Measurements from ENCODE around the gene GLOD5. TPM values are rescaled to one million over a fixed set of nuclear protein-coding genes. Genes with fewer than 3 reads are reported as not detected.

Gene GLOD5
- total and polyA plus RNA-seq, 2 of the 8 experiments (the other 6 are each of a cell fraction or from before 2014, with no cell fraction given) = 0.18 TPM; not detected in 1

GRCh38 chrX:48713847-48714246, 47.7 kb upstream of the GLOD5 start:
- Histone ChIP-seq H3K4me2 (ENCODE audit: insufficient read depth in 1 of 2, low read depth in 2 of 2, low read length in 2 of 2) (no peak overlapping the region), H3K4ac (replicated peaks; ENCODE audit: insufficient read length, low read depth, low read length) (no peak overlapping the region), H4K8ac (ENCODE audit: extremely low read depth, insufficient read depth, low read length) (no peak overlapping the region), H3K4me1 (replicated peaks in 1 of 4; ENCODE audit: control insufficient read depth in 3 of 4, insufficient read depth in 4 of 4, low read length in 3 of 4) (no peaks in the 10 kb centered on the region), H2BK15ac (ENCODE audit: low read length) (no peak overlapping the region), H4K20me1 (replicated peaks in 1 of 2; ENCODE audit: control insufficient read depth in 1 of 2, insufficient read depth in 2 of 2, low read length in 2 of 2) (peaks cover 0 to 2% of the 10 kb centered on the region in 2 experiments), H3K9ac (replicated peaks in 1 of 4; ENCODE audit: extremely low read depth in 1 of 4, low read depth in 3 of 4, low read length in 3 of 4) (no peak overlapping the region), H3K23me2 (ENCODE audit: low read depth, low read length) (no peaks in the 10 kb centered on the region), H2BK5ac (ENCODE audit: low read depth, low read length) (no peak overlapping the region), H2AFZ (ENCODE audit: low read length) (no peak overlapping the region), H3K9me3 (ENCODE audit: insufficient read depth in 2 of 2, low read depth in 1 of 2, low read length in 1 of 2) (no peaks in the 10 kb centered on the region), H3K56ac (replicated peaks; ENCODE audit: insufficient read length, low read depth, low read length) (no peak overlapping the region), H2BK20ac (ENCODE audit: low read length) (no peak overlapping the region), H3K79me1 (ENCODE audit: low read depth, low read length) (no peaks in the 10 kb centered on the region), H3K18ac (ENCODE audit: extremely low read depth, low read length) (no peak overlapping the region), H3K14ac (ENCODE audit: insufficient read length) (no peak overlapping the region), H3K79me2 (ENCODE audit: control insufficient read depth in 1 of 2, insufficient read depth in 2 of 2, low read length in 2 of 2) (no peaks in the 10 kb centered on the region), H2AK5ac (ENCODE audit: low read depth, low read length) (no peak overlapping the region), H3K27ac (ENCODE audit: low read depth, low read length) (no peak overlapping the region), H2BK12ac (ENCODE audit: low read depth, low read length) (no peak overlapping the region), H2BK120ac (replicated peaks; ENCODE audit: low read depth, low read length) (no peak overlapping the region), H3K36me3 (ENCODE audit: control insufficient read depth in 2 of 4, insufficient read depth in 4 of 4, low read length in 3 of 4) (no peaks in the 10 kb centered on the region), H3K4me3 (ENCODE audit: extremely low read depth in 1 of 4, insufficient read depth in 2 of 4, low read depth in 3 of 4, low read length in 4 of 4) (no peak overlapping the region), H3K27me3 (replicated peaks in 1 of 4; ENCODE audit: control insufficient read depth in 3 of 4, extremely low read depth in 1 of 4, insufficient read depth in 3 of 4, low read length in 3 of 4) (no peaks in the 10 kb centered on the region; a peak in 3 of 7 replicates), H4K91ac (replicated peaks; ENCODE audit: insufficient read length, low read length) (no peak overlapping the region), H3K23ac (ENCODE audit: insufficient read length) (no peak overlapping the region), H4K5ac (ENCODE audit: insufficient read length, low read depth, low read length) (no peak overlapping the region)
- TF ChIP-seq RAD21 (IDR thresholded peaks at IDR 0.05 in 1 of 2, conservative IDR thresholded peaks at IDR 0.05 in 1 of 2; ENCODE audit: low read depth in 2 of 2, low read length in 2 of 2) (no peak), TEAD4 (IDR thresholded peaks at IDR 0.05; ENCODE audit: low read depth, low read length) (no peak), SUZ12 (IDR thresholded peaks at IDR 0.05; ENCODE audit: low read length) (no peak), TBP (IDR thresholded peaks at IDR 0.05; ENCODE audit: low read depth, low read length) (no peak), CHD2 (IDR thresholded peaks at IDR 0.05; ENCODE audit: low read length) (no peak), BCL11A (IDR thresholded peaks at IDR 0.05; ENCODE audit: low read depth in 2 of 2, low read length in 2 of 2) (no peak)
- POLR2A ChIA-PET (ENCODE audit: partially characterized antibody) = no interaction called here
- WGBS, 2 experiments (ENCODE audit: extremely low coverage in 1 of 2, insufficient coverage in 1 of 2, insufficient read length in 1 of 2, insufficient replicate concordance in 2 of 2, low coverage in 1 of 2, low lambda C conversion rate in 2 of 2, missing lambda C conversion rate in 1 of 2) = 94% methylated on average over 2 of the region's 2 CpGs; no CpG with 5 or more reads in 1 of the 2 experiments
- DNase-seq (ENCODE audit: low read depth in 1 of 2, low spot score in 2 of 2) = no peak
- no peak for FAIRE-seq
- CTCF ChIA-PET (ENCODE audit: partially characterized antibody) = interaction anchor here (1.1 kb wide), 1 partner anchor 49 kb away, joined by 3 read pairs; no protein-coding TSS in a partner anchor

All from H1 (cell line).